IMR-90 (cell line): Measurements from ENCODE around the gene GMPR. TPM values are rescaled to one million over a fixed set of nuclear protein-coding genes. Genes with fewer than 3 reads are reported as not detected.

Source experiments
- ATAC-seq: fragments of 200-7000 bp; cut with Tn5 transposase; 2 replicates; pipeline ENCODE4 v1.9.1; 2020; ENCODE audit warnings: low read depth, mild to moderate bottlenecking, moderate library complexity
- BruUV-seq: library from RNA; stranded (reverse); fragments of 400-500 nt; replicated peaks from 2 replicates; lab custom pipeline; 2021; lab: Mats Ljungman, UMichigan
- CTCF ChIA-PET: fragments of 300-600 bp; formaldehyde crosslinking; extraction: SDS; loops from one replicate; lab custom pipeline; 2021; ENCODE audit warnings: antibody characterized with exemption; lab: Yijun Ruan, JAX
- POLR2A ChIA-PET: fragments of 300-600 bp; sonication (Branson Sonifier 250); formaldehyde crosslinking; loops from one replicate; lab custom pipeline; 2022; ENCODE audit warnings: antibody characterized with exemption; ENCODE audit not compliant: unreplicated experiment; lab: Charles Lee
- DNase-seq: peaks from one replicate; pipeline ENCODE4 v3.0.0; 2013
- H2AFZ ChIP-seq: replicated peaks from 2 replicates; pipeline ENCODE3; 2013; ENCODE audit warnings: low read length, mild to moderate bottlenecking; ENCODE audit not compliant: poor library complexity
- H2AK5ac ChIP-seq: 2 replicates; pipeline ENCODE4 v1.6.1; 2013; ENCODE audit warnings: low read depth, low read length, inconsistent platforms
- H2AK9ac ChIP-seq: replicated peaks from 2 replicates; pipeline ENCODE3; 2013; ENCODE audit warnings: mild to moderate bottlenecking, low read depth, low read length, moderate library complexity; ENCODE audit not compliant: poor library complexity
- H2BK120ac ChIP-seq: 2 replicates; pipeline ENCODE4 v1.6.1; 2013; ENCODE audit warnings: low read depth, low read length, inconsistent platforms
- H2BK15ac ChIP-seq: 3 replicates; pipeline ENCODE4 v1.6.1; 2013; ENCODE audit warnings: low read depth, low read length, inconsistent platforms
- H2BK20ac ChIP-seq: 2 replicates; pipeline ENCODE4 v1.6.1; 2013; ENCODE audit warnings: low read depth, mild to moderate bottlenecking, inconsistent platforms, low read length, moderate library complexity
- H2BK5ac ChIP-seq: 2 replicates; pipeline ENCODE4 v1.6.1; 2013; ENCODE audit warnings: mild to moderate bottlenecking, low read depth, low read length, inconsistent platforms; ENCODE audit not compliant: poor library complexity, severe bottlenecking
- H3K14ac ChIP-seq: replicated peaks from 2 replicates; pipeline ENCODE4 v1.6.1; 2013; ENCODE audit warnings: low read depth, low read length, inconsistent platforms
- H3K18ac ChIP-seq: 2 replicates; pipeline ENCODE4 v1.6.1; 2013; ENCODE audit warnings: low read depth, low read length, control low read depth
- H3K23ac ChIP-seq: 2 replicates; pipeline ENCODE4 v1.6.1; 2013; ENCODE audit warnings: low read depth, low read length, inconsistent platforms
- H3K27ac ChIP-seq: 2 replicates; pipeline ENCODE4 v1.5.1; 2013; ENCODE audit warnings: mild to moderate bottlenecking, control low read depth, low read length; ENCODE audit not compliant: insufficient read depth
- H3K27me3 ChIP-seq: 2 replicates; pipeline ENCODE4 v1.6.1; 2013; ENCODE audit warnings: low read length; ENCODE audit not compliant: control insufficient read depth, insufficient read depth
- H3K36me3 ChIP-seq: 2 replicates; pipeline ENCODE4 v1.6.1; 2013; ENCODE audit warnings: low read length, mixed read lengths; ENCODE audit not compliant: control insufficient read depth, insufficient read depth
- H3K4ac ChIP-seq: 2 replicates; pipeline ENCODE4 v1.6.1; 2013; ENCODE audit warnings: low read depth, low read length, inconsistent platforms
- H3K4me1 ChIP-seq: 2 replicates; pipeline ENCODE4 v1.6.1; 2013; ENCODE audit warnings: low read length, mixed read lengths; ENCODE audit not compliant: control insufficient read depth, insufficient read depth
- H3K4me2 ChIP-seq: 2 replicates; pipeline ENCODE4 v1.6.1; 2013; ENCODE audit warnings: low read depth, mild to moderate bottlenecking, control low read depth, low read length, moderate library complexity
- H3K4me3 ChIP-seq: 2 replicates; pipeline ENCODE4 v1.5.1; 2013; ENCODE audit warnings: low read depth, mild to moderate bottlenecking, control low read depth, low read length, moderate library complexity; ENCODE audit not compliant: insufficient read depth
- H3K56ac ChIP-seq: 2 replicates; pipeline ENCODE4 v1.6.1; 2013; ENCODE audit warnings: low read length, inconsistent platforms; ENCODE audit not compliant: insufficient read depth; ENCODE audit errors: extremely low read depth
- H3K79me1 ChIP-seq, 2 experiments: 2 replicates each; pipeline ENCODE4 v1.6.1; 2013; ENCODE audit warnings: low read length in 2 of 2, inconsistent platforms in 1 of 2, low read depth in 1 of 2
- H3K9ac ChIP-seq: 2 replicates; pipeline ENCODE4 v1.6.1; 2013; ENCODE audit warnings: low read depth, low read length, control low read depth
- H3K9me1 ChIP-seq: 2 replicates; pipeline ENCODE4 v1.6.1; 2013; ENCODE audit warnings: low read length, inconsistent platforms; ENCODE audit not compliant: insufficient read depth
- H3K9me3 ChIP-seq: 2 replicates; pipeline ENCODE4 v1.6.1; 2013; ENCODE audit warnings: low read length; ENCODE audit not compliant: control insufficient read depth, insufficient read depth
- H4K20me1 ChIP-seq: 2 replicates; pipeline ENCODE4 v1.6.1; 2013; ENCODE audit warnings: low read length, inconsistent platforms; ENCODE audit not compliant: insufficient read depth
- H4K5ac ChIP-seq: 2 replicates; pipeline ENCODE4 v1.6.1; 2013; ENCODE audit warnings: mild to moderate bottlenecking, low read depth, low read length, control low read depth
- H4K8ac ChIP-seq, 2 experiments: 2 replicates each; pipeline ENCODE4 v1.6.1; 2013; ENCODE audit warnings: low read depth in 2 of 2, low read length in 2 of 2, control low read depth in 1 of 2, inconsistent platforms in 1 of 2
- H4K91ac ChIP-seq: 2 replicates; pipeline ENCODE4 v1.6.1; 2013; ENCODE audit warnings: low read depth, low read length, inconsistent platforms; ENCODE audit not compliant: insufficient read depth
- CTCF ChIP-seq: conservative IDR thresholded peaks from 2 replicates; pipeline ENCODE4 v1.5.1; 2012; ENCODE audit warnings: mild to moderate bottlenecking, low read depth, low read length, improper control_type of control experiment
- ELK1 ChIP-seq: fragments of 150-350 bp; IDR thresholded peaks from 2 replicates; pipeline ENCODE4 v1.6.1; 2016; ENCODE audit warnings: low read depth, mild to moderate bottlenecking, low read length, moderate library complexity, borderline replicate concordance
- FOS ChIP-seq: fragments of 150-350 bp; IDR thresholded peaks from 2 replicates; pipeline ENCODE4 v1.6.1; 2016; ENCODE audit warnings: low read depth, low read length
- MAFK ChIP-seq: IDR thresholded peaks from 2 replicates; pipeline ENCODE4 v1.6.1; 2012; ENCODE audit warnings: low read depth, low read length, improper control_type of control experiment
- MXI1 ChIP-seq: IDR thresholded peaks from 2 replicates; pipeline ENCODE4 v1.6.1; 2012; ENCODE audit warnings: low read depth, mild to moderate bottlenecking, low read length, moderate library complexity, borderline replicate concordance
- NFE2L2 ChIP-seq: fragments of 150-350 bp; IDR thresholded peaks from 2 replicates; pipeline ENCODE4 v1.6.1; 2016; ENCODE audit warnings: low read depth, mild to moderate bottlenecking, low read length
- RFX5 ChIP-seq: IDR thresholded peaks from 2 replicates; pipeline ENCODE4 v1.8.0; 2012; ENCODE audit warnings: low read depth, mild to moderate bottlenecking, low read length, moderate library complexity
- WGBS, 2 experiments: methylation state at CpG; one replicate each; pipeline versions ENCODE4 v1.1.5 to v1.1.7; 2013; ENCODE audit warnings: missing lambda C conversion rate in 2 of 2; ENCODE audit not compliant: insufficient read length in 1 of 2; ENCODE audit errors: extremely low coverage in 2 of 2; 5-methylcytosine and 5-hydroxymethylcytosine counted together
- dilution Hi-C: fragments of 300-500 bp; cut with HindIII; formaldehyde crosslinking; loops from one replicate; pipeline ENCODE4 v1.14.3; 2018; ENCODE audit warnings: low sequenced_read_pairs; ENCODE audit not compliant: unreplicated experiment
- in situ Hi-C: fragments of 300-500 bp; cut with MboI; formaldehyde crosslinking; loops from 3 replicates; pipeline ENCODE4 v1.14.3; 2019; ENCODE audit warnings: low sequenced_read_pairs, inconsistent platforms, mixed read lengths
- intact Hi-C: fragments of 100-400 bp; cut with micrococcal nuclease; formaldehyde crosslinking; loops from 2 replicates; pipeline ENCODE4 v1.10.0; 2022
- polyA plus RNA-seq, 3 experiments: library from polyadenylated mRNA; depleted of rRNA; stranded (reverse); fragments of >200 nt; gene quantifications; 2 replicates each; pipeline ENCODE4 v1.2.3, GENCODE V29; 2012; ENCODE audit warnings: low replicate concordance in 1 of 3
- total RNA-seq: library from RNA; depleted of rRNA; stranded (reverse); fragments of >200 nt; gene quantifications from 2 replicates; pipeline ENCODE4 v1.2.3, GENCODE V29; 2012

The GMPR gene
- total and polyA plus RNA-seq, 2 of the 4 experiments (the other 2 are of a cell fraction): 6.3 to 8.6 TPM

GRCh38 chr6:16199804-16200203 is 38.6 kb upstream of the GMPR start:
- ATAC-seq (no peak), DNase-seq (no peak)
- no CpG with 5 or more reads among the region's 5 CpGs for WGBS, 2 experiments
- Histone ChIP-seq H3K18ac (no peak overlapping the region), H3K14ac (no peak overlapping the region), H2AK9ac (no peak overlapping the region), H3K27ac (no peak overlapping the region), H4K5ac (no peak overlapping the region), H2AFZ (no peak overlapping the region), H3K56ac (no peak overlapping the region), H3K9me3 (no peaks in the 10 kb centered on the region; the same call in 1 of the 2 replicates), H2BK120ac (no peak overlapping the region), H3K36me3 (no peaks in the 10 kb centered on the region), H2BK15ac (no peak overlapping the region), H3K4me2 (no peak overlapping the region), H3K4me3 (no peak overlapping the region), H3K79me1 (no peaks in the 10 kb centered on the region), H2AK5ac (no peak overlapping the region), H3K4me1 (no peaks in the 10 kb centered on the region), H4K91ac (no peak overlapping the region), H4K20me1 (no peaks in the 10 kb centered on the region), H4K8ac (no peak overlapping the region), H3K23ac (no peak overlapping the region), H2BK5ac (no peak overlapping the region), H3K9ac (no peak overlapping the region), H3K27me3 (peaks cover 18% of the 10 kb centered on the region), H3K4ac (no peak overlapping the region), H2BK20ac (no peak overlapping the region), H3K9me1 (no peaks in the 10 kb centered on the region)
- TF ChIP-seq RFX5 (no peak), FOS (no peak), MAFK (no peak), NFE2L2 (no peak), CTCF (no peak), MXI1 (no peak), ELK1 (no peak)
- BruUV-seq: no TSS peak
- in situ Hi-C loops (no loop called here), dilution Hi-C loops (loop anchor here (25.0 kb wide), 1 partner anchor 513 kb away; no protein-coding TSS in a partner anchor), intact Hi-C loops (no loop called here)
- ChIA-PET POLR2A (no interaction called here), CTCF (interaction anchor here (0.6 to 1.3 kb wide), 3 partner anchors 15 to 508 kb away, joined by 3 to 4 read pairs (median 3); no protein-coding TSS in a partner anchor)
